ENCODE measurements around the gene NFIX.

Gene NFIX

GRCh38 chr19:13010038-13010991 lies 15.0 kb downstream of the NFIX start:
- no peak for DNase-seq

- DNase-seq: no peak
Measured at GRCh38 chr19:13010992-13011652, 15.8 kb downstream of the NFIX start.

GRCh38 chr19:13011653-13012389 lies 16.5 kb downstream of the NFIX start:
- no peak for DNase-seq

- no peak for DNase-seq
Measured at GRCh38 chr19:13012390-13012689, 17.1 kb downstream of the NFIX start.

GRCh38 chr19:13012690-13013608 lies 17.7 kb downstream of the NFIX start:
- peak; percentile 30 for DNase-seq

- DNase-seq: no peak
Measured at GRCh38 chr19:13013649-13014048, 18.4 kb downstream of the NFIX start.

GRCh38 chr19:13014101-13014920 lies 19.0 kb downstream of the NFIX start:
- DNase-seq: no peak

- no peak for DNase-seq
Measured at GRCh38 chr19:13014921-13015280, 19.6 kb downstream of the NFIX start.

GRCh38 chr19:13015361-13016223 lies 20.3 kb downstream of the NFIX start:
- DNase-seq: no peak

- DNase-seq: no peak
Measured at GRCh38 chr19:13016245-13016627, 21.0 kb downstream of the NFIX start.

GRCh38 chr19:13016628-13017305 lies 21.5 kb downstream of the NFIX start:
- DNase-seq: no peak

- DNase-seq: no peak
Measured at GRCh38 chr19:13017306-13018034, 22.2 kb downstream of the NFIX start.

GRCh38 chr19:13018035-13018914 lies 23.0 kb downstream of the NFIX start:
- no peak for DNase-seq

GRCh38 chr19:13019332-13019731 lies 24.1 kb downstream of the NFIX start:
- DNase-seq: no peak

GRCh38 chr19:13020002-13020414 lies 24.7 kb downstream of the NFIX start:
- DNase-seq: no peak

- no peak for DNase-seq
Measured at GRCh38 chr19:13022111-13022858, 27.0 kb downstream of the NFIX start.

GRCh38 chr19:13022859-13023636 lies 27.8 kb downstream of the NFIX start:
- DNase-seq: no peak

Measured in activated naive CD4-positive, alpha-beta T cell treated with Interleukin-2 at 50 U/mL for 16 hours (primary cell).